Esophagus muscularis mucosa (tissue), 4 donors: ENCODE data around the gene KCNE4. TPM values are rescaled to one million over a fixed set of nuclear protein-coding genes. Genes with fewer than 3 reads are reported as not detected.

Source experiments
- DNase-seq: peaks from one replicate; pipeline ENCODE4 v3.0.0-alpha.2; 2017; ENCODE audit errors: extremely low spot score
- H3K27ac ChIP-seq, 4 donors: fragments of 200-600 bp; sonication (generic); replicated peaks in 1 of 4; 1 replicate in 3 of 4; 2 replicates in 1 of 4; pipeline ENCODE4 v1.5.1; 2016 to 2019; ENCODE audit warnings: mild to moderate bottlenecking in 1 of 4
- H3K27me3 ChIP-seq, 4 donors: fragments of 200-600 bp; sonication (generic); one replicate each; pipeline versions ENCODE4 v1.5.1 to v1.6.0; 2016 to 2019
- H3K36me3 ChIP-seq, 4 donors: fragments of 200-600 bp; sonication (generic); one replicate each; pipeline ENCODE4 v1.5.1; 2016 to 2019
- H3K4me1 ChIP-seq, 4 donors: fragments of 200-600 bp; sonication (generic); one replicate each; pipeline ENCODE4 v1.5.1; 2016 to 2019
- H3K4me3 ChIP-seq, 4 donors: fragments of 200-600 bp; sonication (generic); 1 replicate in 2 of 4; 2 replicates in 2 of 4; pipeline ENCODE4 v1.5.1; 2016 to 2019; ENCODE audit warnings: mild to moderate bottlenecking in 4 of 4, moderate library complexity in 1 of 4
- H3K9me3 ChIP-seq, 4 donors: fragments of 200-600 bp; sonication (generic); 1 replicate in 3 of 4; 2 replicates in 1 of 4; pipeline ENCODE4 v1.5.1; 2016 to 2019
- EP300 ChIP-seq: sonication (generic); formaldehyde crosslinking; IDR thresholded peaks from one replicate; pipeline ENCODE4 v1.6.1; 2017; ENCODE audit warnings: antibody characterized with exemption
- POLR2A ChIP-seq: fragments of 450-650 bp; IDR thresholded peaks from one replicate; pipeline ENCODE4 v1.6.1; 2017; ENCODE audit warnings: antibody characterized with exemption, moderate library complexity, mild to moderate bottlenecking, low read depth
- POLR2AphosphoS5 ChIP-seq, 2 donors: sonication (generic); formaldehyde crosslinking; IDR thresholded peaks; one replicate each; pipeline ENCODE4 v1.6.1; 2017; ENCODE audit warnings: antibody characterized with exemption in 2 of 2
- WGBS: methylation state at CpG from one replicate; pipeline ENCODE4 v1.1.5; 2018; 5-methylcytosine and 5-hydroxymethylcytosine counted together
- intact Hi-C: fragments of 100-400 bp; cut with DNase I; formaldehyde crosslinking; loops from one replicate; pipeline ENCODE4 v1.15.1; 2023
- total RNA-seq, 4 donors: library from RNA; depleted of rRNA; stranded (reverse); fragments of >200 nt; gene quantifications; one replicate each; pipeline versions ENCODE4 v1.1.0 to v1.2.1, GENCODE V29; 2016
- TF ChIP-seq, protein P1 (sequence below), 3 experiments: fragments of 200-600 bp in 2 of 3; fragments of 450-650 bp in 1 of 3; sonication (generic) in 2 of 3; IDR thresholded peaks; one replicate each; pipeline ENCODE4 v1.5.1; 2017 to 2019; ENCODE audit warnings: antibody characterized with exemption in 3 of 3, mild to moderate bottlenecking in 2 of 3, moderate library complexity in 1 of 3

Gene KCNE4
- total RNA-seq, 4 donors from 2014 or later, result 11.6 to 38.1 (median 17.7) TPM

- intact Hi-C loops, result no loop called here
- Histone ChIP-seq H3K36me3 (no peaks in the 10 kb centered on the region), H3K4me1 (no peaks in the 10 kb centered on the region), H3K27me3 (no peaks in the 10 kb centered on the region), H3K9me3 (no peaks in the 10 kb centered on the region), H3K27ac (no peak overlapping the region), H3K4me3 (no peak overlapping the region)
- peak; percentile 7 for DNase-seq
- WGBS, result 57% methylated on average over 6 of the region's 6 CpGs
- TF ChIP-seq EP300 (no peak), POLR2AphosphoS5 (IDR thresholded peaks at IDR 0.05) (no peak), POLR2A (no peak)
- TF ChIP-seq, protein P1, sequence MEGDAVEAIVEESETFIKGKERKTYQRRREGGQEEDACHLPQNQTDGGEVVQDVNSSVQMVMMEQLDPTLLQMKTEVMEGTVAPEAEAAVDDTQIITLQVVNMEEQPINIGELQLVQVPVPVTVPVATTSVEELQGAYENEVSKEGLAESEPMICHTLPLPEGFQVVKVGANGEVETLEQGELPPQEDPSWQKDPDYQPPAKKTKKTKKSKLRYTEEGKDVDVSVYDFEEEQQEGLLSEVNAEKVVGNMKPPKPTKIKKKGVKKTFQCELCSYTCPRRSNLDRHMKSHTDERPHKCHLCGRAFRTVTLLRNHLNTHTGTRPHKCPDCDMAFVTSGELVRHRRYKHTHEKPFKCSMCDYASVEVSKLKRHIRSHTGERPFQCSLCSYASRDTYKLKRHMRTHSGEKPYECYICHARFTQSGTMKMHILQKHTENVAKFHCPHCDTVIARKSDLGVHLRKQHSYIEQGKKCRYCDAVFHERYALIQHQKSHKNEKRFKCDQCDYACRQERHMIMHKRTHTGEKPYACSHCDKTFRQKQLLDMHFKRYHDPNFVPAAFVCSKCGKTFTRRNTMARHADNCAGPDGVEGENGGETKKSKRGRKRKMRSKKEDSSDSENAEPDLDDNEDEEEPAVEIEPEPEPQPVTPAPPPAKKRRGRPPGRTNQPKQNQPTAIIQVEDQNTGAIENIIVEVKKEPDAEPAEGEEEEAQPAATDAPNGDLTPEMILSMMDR (IDR thresholded peaks at IDR 0.05), result no peak
Observed at GRCh38 chr2:223008162-223008561, 43.8 kb upstream of the KCNE4 start.

GRCh38 chr2:223008956-223009355 is 43.0 kb upstream of the KCNE4 start:
- no peak overlapping the region for H3K27ac ChIP-seq
- DNase-seq, result no peak
- no peak overlapping the region for H3K4me3 ChIP-seq
- no peaks in the 10 kb centered on the region for H3K4me1 ChIP-seq
- H3K27me3 ChIP-seq, result no peaks in the 10 kb centered on the region
- H3K9me3 ChIP-seq, result no peaks in the 10 kb centered on the region
- WGBS, result 94% methylated on average over 1 of the region's 1 CpG
- intact Hi-C loops, result no loop called here
- TF ChIP-seq POLR2A (no peak), EP300 (no peak), POLR2AphosphoS5 (IDR thresholded peaks at IDR 0.05) (no peak)
- TF ChIP-seq, protein P1 (IDR thresholded peaks at IDR 0.05), result no peak
- no peaks in the 10 kb centered on the region for H3K36me3 ChIP-seq

DNA sequence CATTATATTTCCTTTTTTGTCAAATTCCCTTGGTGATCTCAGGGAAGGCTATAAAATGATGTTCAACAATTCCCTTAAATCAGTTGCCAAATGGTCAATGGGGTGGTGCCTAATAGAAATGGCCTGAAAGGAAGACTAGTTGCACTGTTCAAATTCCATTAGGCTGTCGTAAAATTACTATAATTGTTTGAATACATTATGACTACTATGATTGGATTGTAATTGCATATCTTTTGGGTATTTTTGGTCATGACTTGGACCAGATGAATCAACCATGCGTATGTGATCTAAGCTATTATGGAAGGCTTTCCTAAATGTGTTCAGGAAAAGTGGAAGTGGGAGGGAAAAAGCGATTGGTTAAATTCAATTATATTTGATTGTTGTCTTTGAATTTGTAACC is 41.3 kb upstream of the KCNE4 start:
- Histone ChIP-seq H3K36me3 (no peaks in the 10 kb centered on the region), H3K27me3 (no peaks in the 10 kb centered on the region), H3K4me3 (no peak overlapping the region), H3K27ac (no peak overlapping the region), H3K9me3 (no peaks in the 10 kb centered on the region), H3K4me1 (no peaks in the 10 kb centered on the region)
- TF ChIP-seq EP300 (no peak), POLR2AphosphoS5 (IDR thresholded peaks at IDR 0.05) (no peak), POLR2A (no peak)
- TF ChIP-seq, protein P1 (IDR thresholded peaks at IDR 0.05), result no peak
- 94% methylated on average over 3 of the region's 3 CpGs for WGBS
- intact Hi-C loops, result no loop called here
- no peak for DNase-seq

DNA sequence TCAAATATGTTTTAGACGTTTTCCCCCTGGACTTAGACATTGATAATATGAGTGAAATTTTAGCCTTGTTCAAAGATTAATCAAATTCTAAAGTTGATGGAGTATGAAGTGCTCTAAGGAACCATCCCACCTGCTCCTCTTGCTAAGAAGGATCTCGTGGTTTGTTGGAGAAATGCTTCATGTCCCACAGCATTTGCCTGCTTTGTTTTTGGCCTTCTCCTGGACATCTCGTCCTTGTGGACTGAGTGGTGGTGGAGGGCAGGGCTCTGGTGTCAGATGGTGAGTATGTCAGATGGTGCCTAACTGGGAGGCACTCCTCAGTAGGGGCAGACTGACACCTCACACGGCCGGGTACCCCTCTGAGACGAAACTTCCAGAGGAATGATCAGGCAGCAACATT is 39.7 kb upstream of the KCNE4 start:
- Histone ChIP-seq H3K4me1 (no peaks in the 10 kb centered on the region), H3K27ac (no peak overlapping the region), H3K4me3 (no peak overlapping the region), H3K9me3 (no peaks in the 10 kb centered on the region), H3K36me3 (no peaks in the 10 kb centered on the region), H3K27me3 (no peaks in the 10 kb centered on the region)
- no peak for DNase-seq
- intact Hi-C loops, result no loop called here
- 78% methylated on average over 5 of the region's 6 CpGs for WGBS
- no peak for TF ChIP-seq POLR2A
- TF ChIP-seq POLR2AphosphoS5 (IDR thresholded peaks at IDR 0.05), result no peak
- TF ChIP-seq, protein P1 (IDR thresholded peaks at IDR 0.05), result no peak
- TF ChIP-seq EP300, result no peak

- Histone ChIP-seq H3K36me3 (no peaks in the 10 kb centered on the region), H3K4me1 (no peaks in the 10 kb centered on the region), H3K27ac (no peak overlapping the region), H3K27me3 (no peaks in the 10 kb centered on the region), H3K4me3 (no peak overlapping the region), H3K9me3 (no peaks in the 10 kb centered on the region)
- TF ChIP-seq POLR2A (no peak), POLR2AphosphoS5 (IDR thresholded peaks at IDR 0.05) (no peak), EP300 (no peak)
- TF ChIP-seq, protein P1 (IDR thresholded peaks at IDR 0.05), result no peak
- 70% methylated on average over 3 of the region's 3 CpGs for WGBS
- intact Hi-C loops, result no loop called here
- peak; percentile 60 for DNase-seq
Observed at GRCh38 chr2:223019390-223019930, 32.5 kb upstream of the KCNE4 start.
